Loucy (cell line): ENCODE measurements around the gene WDR5B.

Experiments
- EZH2phosphoT487 ChIP-seq: fragments of 200-600 bp; IDR thresholded peaks from 2 replicates; pipeline ENCODE4 v1.6.1; 2018; ENCODE audit warnings: antibody characterized with exemption, mild to moderate bottlenecking, moderate library complexity, borderline replicate concordance
- TF ChIP-seq, protein P1 (sequence below): fragments of 200-600 bp; sonication (generic); conservative IDR thresholded peaks from 2 replicates; pipeline ENCODE4 v1.5.1; 2014; ENCODE audit warnings: mild to moderate bottlenecking, antibody characterized with exemption, low read length

DNA sequence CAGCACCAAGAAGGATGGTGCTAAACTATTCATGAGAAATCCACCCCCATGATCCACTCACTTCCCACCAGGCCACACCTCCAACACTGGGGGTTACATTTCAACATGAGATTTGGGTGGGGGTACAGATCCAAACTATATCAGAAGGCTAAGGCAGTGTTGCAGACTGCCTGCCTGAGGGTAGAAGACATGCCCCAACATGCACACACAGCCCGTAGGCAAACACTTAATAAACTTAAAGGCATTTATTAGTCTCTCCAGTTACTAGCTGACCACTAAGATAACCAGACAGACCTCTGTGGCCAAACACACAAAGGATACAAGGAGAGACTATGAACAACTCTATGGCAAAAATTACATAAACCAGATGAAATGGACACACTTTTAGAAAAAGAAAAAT, 21.7 kb downstream of the WDR5B start:
- TF ChIP-seq, protein P1, sequence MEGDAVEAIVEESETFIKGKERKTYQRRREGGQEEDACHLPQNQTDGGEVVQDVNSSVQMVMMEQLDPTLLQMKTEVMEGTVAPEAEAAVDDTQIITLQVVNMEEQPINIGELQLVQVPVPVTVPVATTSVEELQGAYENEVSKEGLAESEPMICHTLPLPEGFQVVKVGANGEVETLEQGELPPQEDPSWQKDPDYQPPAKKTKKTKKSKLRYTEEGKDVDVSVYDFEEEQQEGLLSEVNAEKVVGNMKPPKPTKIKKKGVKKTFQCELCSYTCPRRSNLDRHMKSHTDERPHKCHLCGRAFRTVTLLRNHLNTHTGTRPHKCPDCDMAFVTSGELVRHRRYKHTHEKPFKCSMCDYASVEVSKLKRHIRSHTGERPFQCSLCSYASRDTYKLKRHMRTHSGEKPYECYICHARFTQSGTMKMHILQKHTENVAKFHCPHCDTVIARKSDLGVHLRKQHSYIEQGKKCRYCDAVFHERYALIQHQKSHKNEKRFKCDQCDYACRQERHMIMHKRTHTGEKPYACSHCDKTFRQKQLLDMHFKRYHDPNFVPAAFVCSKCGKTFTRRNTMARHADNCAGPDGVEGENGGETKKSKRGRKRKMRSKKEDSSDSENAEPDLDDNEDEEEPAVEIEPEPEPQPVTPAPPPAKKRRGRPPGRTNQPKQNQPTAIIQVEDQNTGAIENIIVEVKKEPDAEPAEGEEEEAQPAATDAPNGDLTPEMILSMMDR: no peak
- TF ChIP-seq EZH2phosphoT487: no peak
